ENCODE results near the gene HCFC2.
A peak's percentile ranks its signal among the peaks of the same experiment; 100 is the strongest.

The HCFC2 gene

DNA sequence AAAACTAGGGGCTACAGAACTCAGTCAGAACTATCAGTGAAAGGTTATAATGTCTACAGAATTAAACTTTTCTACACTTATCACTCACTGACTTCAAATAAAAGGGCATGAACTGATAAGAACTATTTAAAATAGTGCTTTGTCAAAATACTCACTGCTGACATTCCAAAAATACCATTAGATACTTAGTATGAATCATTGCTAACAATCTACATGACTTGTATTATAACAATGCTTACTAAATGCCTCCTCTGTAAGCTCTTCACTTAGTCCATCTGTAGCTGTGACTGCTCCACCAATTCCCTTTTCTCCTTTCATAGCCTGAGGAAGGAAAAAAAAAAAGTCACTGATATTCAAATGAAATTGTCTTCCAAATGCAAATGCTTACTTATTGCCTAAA is 56.7 kb downstream of the HCFC2 start:
- no peak for DNase-seq

DNA sequence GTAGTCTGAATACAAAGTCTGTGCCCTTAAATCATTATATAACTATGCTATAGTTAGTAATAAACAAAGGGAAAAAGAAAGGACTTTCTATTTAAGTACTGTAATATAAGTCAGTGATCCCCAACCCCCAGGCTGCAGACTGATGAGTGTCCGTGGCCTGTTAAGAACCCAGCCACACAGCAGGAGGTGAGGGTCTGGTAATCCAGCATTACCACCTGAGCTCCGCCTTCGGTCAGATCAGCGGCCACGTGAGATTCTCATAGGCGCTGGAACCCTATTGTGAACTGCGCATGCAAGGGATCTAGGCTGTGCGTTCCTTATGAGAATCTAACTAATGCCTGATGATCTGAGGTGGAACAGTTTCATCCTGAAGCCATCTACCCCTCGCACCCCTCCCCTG is 58.0 kb downstream of the HCFC2 start:
- DNase-seq = no peak

DNA sequence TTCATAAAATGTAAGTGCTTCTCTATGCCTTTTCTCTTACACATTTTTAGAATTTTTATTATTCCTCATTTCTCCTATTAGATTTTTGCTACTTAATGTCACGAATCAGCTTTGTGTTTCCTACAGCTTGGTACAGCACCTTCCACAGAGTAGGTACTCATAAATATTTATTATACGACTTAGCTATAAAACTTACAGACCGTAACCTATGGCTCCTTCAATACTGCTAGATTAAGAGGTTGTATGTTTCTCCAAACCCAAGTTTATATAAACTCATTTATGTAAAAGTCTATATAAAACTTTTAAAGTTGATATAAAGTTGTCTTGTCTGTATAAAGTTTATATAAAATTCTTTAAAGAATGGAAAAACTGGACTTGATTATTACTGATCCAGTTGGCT is 62.2 kb downstream of the HCFC2 start:
- no peak for DNase-seq

DNA sequence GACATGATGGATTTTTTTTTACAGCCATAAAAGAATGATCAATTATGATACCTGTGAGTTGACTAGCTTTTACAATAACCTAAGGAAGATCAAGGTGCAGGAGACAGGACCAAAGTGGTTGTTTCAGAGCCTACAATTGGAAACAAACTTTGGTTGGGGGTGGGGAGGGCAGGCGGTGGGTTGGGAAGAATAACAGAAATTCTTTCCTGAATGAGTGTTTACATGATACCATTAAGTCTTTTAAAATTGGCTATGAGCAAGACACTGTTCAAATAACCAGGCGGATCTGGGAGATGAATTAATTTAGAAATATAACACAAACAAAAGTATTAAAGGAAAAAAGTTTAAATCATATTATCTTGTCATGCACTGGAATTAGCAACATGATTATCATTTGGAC is 66.4 kb downstream of the HCFC2 start:
- DNase-seq = no peak

DNA sequence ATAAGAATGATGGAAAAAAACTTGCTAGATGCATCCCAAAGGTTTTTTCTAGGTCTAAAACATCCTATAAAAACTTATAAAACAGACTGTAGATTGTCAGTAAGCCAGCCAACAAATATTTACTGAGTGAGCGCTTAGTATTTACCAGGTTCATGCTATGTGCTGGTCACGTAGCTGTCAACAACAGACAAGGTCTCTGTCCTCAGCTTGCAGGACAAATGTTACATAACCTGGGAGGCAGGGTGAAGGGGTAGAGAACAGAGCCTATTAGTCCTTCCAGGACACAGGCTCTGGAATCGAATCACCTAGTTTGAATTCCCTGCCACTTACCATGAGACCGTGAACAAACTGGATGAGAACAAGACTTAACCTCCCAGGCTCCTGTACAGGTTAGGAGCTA is 67.3 kb downstream of the HCFC2 start:
- no peak for DNase-seq

DNA sequence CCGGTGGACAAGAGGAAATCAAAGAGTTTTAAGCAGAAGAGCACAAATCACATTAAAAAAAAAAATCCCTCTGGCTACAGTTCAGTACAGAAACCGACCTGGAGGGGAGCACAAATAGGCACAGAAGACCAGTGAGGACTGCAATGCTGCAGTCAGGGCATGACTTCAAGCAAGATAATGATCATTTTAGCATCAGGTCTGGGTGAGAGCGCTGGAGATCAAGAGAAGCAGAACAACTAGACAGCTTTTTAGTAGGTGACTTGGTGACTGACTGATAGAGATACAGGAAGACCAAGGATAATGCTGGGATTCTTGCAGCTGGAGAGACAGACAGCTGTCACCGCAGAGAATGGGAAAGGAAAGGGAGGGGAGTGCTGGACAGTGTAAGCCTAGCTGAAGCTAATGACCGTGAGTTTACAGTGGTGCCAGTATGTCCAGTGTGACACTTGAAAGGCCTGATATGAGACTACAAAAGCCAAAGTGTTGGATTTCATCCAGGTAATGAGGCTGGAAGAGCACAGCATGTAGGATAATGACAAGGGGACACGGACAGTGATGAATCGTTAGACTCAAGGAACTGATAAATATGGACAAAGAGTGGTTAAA is 68.1 kb downstream of the HCFC2 start:
- DNase-seq = no peak

DNA sequence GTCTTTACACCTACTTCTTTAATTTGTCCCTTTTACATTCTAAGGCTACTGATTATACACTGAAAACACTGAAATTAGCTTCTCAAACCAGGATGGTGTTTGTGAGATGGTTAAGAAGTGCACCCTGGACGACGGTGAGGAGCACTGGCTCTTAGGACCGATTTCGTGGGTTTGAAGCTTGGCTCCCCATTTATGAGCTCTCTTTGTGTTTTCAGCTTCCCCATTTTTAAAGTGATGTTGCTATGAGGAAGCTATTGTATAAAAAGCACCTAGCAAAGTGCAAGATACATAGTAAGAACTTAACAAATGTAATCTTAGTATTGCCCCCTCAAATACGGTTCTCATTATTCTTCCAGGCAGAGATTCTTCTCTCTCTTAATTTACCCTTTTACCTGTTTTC is 69.0 kb downstream of the HCFC2 start:
- peak in 3 of 4 experiments; percentile 15 to 45 (median 24) for DNase-seq

DNA sequence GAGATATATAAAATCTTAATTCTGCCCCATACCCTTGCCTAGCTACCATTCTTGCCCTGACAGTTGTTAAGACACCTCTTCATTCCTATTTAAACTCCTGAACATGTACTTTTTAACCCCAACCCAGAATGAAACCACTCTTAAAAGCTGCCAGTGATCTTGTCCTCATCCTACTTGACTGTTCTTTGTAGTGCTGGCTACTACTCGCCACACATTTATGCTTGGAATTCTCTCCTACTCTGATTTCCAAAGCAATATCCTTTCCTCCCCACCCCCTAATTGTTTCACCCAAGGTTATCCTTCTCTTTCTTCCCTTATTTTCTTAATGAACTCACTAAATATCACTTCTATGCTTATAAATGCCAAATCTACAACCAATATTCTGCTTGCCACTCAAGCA is 69.5 kb downstream of the HCFC2 start:
- no peak for DNase-seq

DNA sequence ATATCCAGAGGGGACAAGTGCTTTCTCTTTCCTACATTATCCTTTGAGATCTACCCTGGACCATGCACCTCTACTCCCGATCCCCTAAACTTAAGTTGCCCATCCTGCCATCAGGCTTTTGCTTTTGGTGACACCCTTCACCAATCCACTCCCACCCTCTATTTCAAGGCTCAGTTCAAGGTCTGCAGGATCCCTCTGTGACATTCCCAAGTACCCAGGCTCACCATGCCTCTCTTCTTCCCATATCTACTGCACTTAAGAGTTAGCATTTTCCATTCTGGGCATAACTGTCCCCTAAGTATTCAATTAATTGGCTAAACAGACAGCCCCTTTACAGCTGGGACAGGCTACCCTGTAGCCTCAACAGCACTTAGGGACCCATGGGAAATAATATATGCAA is 70.6 kb downstream of the HCFC2 start:
- no peak for DNase-seq

DNA sequence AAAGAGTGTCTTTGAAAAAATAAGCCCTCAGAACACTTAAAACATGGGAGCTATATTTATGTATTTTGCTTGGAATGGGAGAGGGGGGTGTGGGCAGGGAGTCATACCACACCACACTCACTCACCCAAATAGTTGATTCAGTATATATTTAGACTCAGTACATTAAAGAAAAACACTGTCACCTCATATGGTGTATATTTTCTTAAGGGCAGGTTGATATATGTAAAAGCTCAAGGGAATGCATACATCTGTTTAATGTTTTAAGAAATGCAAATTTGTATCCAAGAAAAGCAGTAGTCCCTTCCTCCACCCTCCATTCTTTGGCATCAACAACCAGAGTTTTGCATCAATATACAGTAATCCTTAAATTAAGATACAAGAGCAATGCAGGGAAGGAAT is 72.2 kb downstream of the HCFC2 start:
- no peak for DNase-seq

DNA sequence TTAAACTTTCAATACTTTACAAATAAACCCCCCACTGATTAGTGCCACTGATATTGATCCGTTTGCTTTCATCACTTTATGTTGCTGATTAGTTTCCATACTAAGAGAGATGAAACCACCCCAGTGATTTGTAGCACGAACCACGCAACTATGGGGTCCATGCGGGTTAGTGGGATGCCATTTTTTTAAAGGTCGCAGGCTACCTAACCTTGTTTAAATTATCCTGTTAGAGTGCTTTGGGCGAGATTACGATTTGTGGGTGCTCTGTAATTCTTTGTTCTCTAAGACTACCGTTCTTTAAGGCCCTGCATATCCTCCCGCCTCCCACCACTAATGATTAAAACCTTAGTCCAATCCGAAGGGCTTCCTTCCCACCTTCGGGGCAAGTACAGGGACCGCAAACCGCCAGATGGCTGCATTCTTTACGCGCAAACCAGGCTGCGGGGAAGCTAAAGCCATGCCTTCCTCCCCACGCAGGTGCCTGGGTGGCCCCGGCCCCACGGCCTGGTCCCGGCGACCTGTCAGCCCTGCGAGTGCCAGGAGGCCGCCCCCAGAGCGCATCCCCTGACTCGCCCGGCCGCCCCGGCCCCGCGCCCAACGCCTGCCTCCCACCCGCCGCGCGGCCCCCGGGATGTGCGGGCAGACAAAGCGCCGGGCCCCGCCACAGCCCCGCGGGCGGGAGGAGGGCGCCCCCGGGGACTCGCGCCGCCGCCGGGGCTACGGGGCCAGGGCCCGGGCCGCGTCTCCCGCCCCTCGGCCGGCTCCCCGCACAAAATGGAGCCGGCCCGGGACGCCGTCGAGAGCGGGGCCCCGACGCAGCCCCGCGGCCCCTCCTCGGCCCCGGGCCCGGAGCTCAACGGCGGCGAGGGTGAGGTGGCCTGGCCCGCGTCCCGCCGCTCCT is 72.9 kb downstream of the HCFC2 start:
- DNase-seq = peak; percentile 19 to 60 (median 46)

DNA sequence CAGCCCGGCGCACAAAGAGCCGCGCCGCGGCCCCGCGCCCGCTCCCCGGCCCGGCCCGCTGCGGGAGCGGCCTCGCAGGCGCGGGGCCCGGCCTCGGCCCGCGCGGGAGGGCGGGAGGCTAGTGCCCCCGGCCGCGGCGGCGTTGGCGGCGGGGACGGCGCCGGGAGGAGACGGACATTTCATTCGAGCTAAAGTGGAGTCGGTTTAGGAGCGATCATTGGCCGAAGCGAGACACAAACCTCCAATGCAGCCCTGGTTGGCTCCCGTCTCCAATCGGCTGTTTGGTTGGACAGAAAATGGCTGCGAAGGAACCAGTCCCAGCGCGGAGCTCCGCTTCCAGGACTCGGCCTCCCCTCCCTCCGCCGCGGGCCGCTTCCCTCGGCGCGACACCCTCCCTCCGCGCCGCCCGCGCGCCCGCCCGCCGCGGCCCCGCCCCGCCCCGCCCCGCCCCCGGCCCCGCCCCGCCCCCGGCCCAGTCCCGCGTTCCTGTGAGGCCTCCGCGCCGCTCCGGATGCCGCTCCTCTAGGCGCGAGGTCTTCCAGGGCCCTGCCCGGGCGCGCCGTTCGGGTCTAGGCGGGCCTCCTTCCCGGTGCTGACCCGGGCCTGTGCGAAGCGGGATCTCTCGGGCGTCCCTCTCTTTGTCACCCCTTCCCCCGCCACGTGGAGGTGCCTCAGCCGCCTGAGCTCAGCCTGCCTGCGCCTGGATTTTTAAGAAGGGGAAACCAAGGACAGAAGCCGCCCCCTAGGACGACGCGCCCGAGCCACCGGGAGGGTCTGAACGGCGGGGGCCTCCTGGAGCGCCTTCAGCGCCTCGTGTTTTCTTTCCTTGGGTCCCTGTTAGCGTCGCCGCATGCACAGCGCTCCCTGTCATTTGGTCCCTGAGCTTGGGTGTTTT is 73.8 kb downstream of the HCFC2 start, which contains the start of gene NFYB:
Gene NFYB (minus strand): TSS at position 309 of the 895 bp plus-strand sequence. CDS start 2,757 bp downstream, outside the sequence.
- DNase-seq = peak; percentile 96 to 99 (median 96)

DNA sequence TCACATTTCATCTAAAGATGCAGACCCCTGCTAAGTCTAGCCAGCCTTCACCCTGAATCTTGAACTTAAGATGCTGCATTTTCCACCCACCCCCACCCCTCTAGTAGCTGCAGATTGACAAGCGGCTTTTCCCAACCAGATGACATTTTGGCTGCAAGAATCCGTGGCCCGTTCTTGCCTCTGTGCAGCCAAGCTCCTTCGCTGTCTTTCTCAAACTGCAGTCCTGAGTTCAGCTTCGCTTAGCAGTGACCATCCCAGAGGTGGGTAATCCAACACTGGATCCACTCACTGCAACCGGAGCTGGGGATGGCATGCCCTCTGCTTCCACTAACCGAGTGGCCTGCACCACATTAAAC is 74.4 kb downstream of the HCFC2 start:
- no peak for DNase-seq

DNA sequence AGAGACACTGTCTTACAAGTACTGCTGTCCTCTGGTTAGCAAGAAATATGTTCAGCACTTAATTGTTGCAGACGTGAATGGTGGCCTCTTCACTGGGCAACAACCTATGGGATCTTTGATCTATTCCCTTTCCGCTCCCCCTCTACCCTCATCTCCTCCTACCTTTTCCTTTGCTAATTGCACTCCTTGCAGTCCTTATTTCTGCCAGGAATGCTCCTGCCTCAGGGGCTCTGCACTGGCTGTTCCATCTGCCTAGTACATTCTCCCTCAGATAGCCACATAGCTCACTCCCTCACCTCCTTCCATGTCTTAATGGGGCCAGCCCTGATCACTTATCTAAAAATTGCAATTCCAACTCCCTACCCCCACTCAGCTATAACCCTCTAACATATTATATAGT is 78.2 kb downstream of the HCFC2 start:
- no peak for DNase-seq

DNA sequence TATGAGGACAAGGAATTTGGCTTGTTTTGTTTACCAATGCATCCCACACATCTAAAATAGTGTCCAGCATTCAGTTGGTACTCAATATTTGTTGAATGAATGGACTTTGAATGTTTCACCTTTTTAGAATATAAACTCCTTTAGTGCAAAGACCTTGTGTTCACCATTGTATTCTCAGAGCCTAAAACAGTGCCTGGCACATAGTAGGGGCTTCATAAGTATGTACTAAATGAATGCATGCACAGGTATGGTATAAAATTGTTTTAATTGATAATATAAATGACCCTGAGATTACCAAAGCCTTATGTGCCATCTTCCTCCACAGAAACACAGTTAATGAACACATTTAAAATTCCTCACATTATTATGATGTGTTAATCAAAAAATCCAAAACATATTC is 78.7 kb downstream of the HCFC2 start:
- DNase-seq = no peak

DNA sequence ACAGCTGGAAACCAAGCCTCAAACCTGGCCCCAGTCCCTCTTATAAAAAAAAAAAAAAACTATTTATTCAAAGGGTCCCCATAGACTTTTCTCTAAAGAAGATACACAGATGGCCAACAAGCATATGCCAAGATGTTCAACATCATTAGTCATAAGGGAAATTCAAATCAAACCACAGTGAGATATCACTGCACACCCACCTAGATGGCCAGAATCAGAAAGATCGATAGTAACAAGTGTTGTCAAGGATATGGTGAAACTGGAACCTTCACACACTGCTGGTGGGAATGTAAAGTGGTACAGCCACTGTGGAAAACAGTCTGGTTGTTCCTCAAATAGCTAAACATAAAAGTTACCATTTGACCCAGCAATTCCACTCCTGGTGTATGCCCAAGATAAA is 79.6 kb downstream of the HCFC2 start:
- DNase-seq = no peak

DNA sequence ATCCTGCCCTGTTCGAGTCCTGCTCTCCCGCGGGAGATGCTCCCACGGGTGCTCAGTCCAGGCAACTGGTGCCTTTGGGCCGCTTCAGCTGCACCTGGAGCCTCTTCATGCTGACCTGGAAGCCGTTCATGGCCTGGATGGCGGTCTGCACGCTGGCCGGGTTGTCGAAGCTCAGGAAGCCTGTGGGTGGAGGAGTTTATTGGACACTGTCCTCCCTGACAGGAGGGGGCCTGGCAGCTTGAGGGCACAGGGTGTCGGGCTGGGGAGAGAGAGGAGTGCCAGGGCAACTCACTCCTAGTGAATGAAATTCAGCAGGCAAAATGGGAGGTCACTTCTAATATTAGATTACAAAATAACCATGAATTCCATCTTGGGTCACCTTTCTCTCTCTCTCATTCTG is 83.0 kb downstream of the HCFC2 start:
- DNase-seq = no peak

DNA sequence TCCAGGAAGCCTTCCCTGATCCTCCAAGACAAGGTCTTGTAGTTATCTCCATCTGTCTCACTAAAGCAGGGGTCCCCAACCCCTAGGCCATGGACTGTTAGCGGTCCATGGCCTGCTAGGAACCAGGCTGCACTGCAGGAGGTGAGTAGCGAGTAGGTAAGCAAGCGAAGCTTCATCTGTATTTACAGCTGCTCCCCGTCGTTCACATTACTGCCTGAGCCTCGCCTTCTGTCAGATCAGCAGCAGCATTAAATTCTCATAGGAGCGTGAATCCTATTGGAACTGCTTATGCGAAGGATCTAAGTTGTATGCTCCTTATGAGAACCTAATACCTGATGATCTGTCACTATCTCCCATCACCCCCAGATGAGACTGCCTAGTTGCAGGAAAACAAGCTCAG is 86.1 kb downstream of the HCFC2 start:
- DNase-seq = no peak

DNA sequence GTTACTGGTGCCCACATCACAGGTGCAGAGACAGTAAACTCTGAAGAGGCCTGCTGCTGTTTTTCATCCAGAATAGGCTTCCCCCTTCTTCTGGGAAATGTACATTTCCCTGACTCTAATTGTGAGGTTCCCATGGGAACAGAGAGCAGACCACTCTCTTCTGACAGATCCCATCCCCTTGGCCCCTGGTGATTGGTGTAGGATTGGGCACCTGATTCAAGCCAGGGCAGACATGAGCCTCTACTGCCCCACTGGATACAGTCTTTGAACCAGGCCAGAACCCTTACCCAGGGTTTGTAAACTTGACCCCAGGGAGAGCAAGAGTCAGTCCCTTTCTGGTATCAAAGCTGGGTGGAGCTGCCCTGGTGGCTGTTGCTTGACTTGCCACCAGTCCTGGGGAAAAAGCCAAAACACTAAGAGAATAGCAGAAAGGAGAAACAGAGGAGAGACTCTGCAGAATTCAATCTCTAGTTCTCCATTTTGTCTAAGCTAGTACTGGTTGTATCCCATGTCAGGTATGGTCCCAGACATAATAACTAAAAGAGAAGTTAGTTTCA is 88.4 kb downstream of the HCFC2 start:
- DNase-seq = no peak

DNA sequence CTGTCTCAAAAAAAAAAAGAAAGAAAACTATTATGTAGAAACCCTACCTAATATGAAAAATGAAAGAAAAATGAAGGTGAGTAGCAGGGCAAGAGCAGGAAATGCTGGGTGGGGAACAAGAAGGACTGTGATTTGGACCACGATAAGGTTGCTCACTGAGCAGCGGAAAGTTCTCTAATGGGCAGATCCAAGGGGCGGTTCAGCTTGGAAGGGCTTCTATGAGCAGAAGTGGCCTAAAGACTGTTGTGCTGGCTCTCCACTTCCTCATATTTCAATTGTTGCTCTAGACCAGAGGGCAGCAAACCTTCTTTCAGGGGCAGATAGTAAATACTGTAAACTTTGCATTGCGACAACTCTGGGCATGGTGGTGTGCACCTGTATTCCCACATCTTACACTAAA is 90.0 kb downstream of the HCFC2 start:
- peak; percentile 42 to 69 (median 62) for DNase-seq

DNA sequence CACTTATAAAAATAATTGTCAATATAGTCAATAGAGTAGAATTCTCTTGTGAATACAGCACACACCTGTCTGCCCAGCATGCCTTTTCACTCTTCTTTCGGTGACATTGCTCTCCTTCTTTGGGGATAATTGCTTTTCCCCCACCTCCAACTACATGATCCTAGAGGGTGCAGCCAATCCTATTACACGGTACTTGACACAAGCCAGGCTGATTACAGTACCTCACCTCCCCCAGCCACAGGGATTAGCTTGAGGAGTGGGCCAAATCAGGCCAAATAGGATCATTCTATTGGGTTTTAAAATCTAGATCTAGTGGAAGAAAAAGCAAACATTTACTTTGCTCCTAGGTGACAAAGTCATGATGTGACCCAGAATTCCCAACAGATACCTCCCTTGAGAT is 90.5 kb downstream of the HCFC2 start:
- no peak for DNase-seq
